NCI-H187 (cell line): Measurements from ENCODE around the gene ARHGEF7.
"Not testable (repeated sequence)": the region's sequence is repeated elsewhere in the genome, so short reads cannot be mapped to it uniquely, and the experiment has no call there.

Source experiments
- DNase-seq, 2 experiments: peaks; one replicate each; lab custom pipeline; 2025; lab: John Stamatoyannopoulos, UW

Gene ARHGEF7

DNA sequence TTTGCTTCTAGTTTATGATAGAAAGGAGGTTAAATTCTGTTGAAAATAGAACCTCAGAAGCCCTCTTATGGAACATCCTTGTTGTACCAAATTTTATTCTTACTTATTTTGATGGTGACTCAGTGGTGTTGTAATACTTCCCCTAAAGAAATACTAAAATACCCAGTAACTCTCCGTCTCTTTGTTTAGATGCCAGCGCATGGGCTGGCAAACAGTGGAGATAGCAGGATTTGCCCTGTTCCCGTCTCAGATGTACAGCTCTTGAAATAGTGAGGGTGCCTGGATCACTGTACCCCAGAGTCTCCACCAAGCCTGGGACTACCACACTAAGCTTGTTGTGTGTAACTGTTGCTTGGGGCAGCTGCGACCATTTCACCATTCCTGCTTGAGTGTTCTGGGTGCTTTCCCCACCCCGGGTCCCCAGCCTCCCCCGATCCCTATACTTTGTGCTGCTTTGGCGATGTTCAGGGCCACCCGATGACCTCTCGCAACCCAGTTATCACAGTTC is 138.3 kb downstream of the ARHGEF7 start:
- DNase-seq, result no peak

DNA sequence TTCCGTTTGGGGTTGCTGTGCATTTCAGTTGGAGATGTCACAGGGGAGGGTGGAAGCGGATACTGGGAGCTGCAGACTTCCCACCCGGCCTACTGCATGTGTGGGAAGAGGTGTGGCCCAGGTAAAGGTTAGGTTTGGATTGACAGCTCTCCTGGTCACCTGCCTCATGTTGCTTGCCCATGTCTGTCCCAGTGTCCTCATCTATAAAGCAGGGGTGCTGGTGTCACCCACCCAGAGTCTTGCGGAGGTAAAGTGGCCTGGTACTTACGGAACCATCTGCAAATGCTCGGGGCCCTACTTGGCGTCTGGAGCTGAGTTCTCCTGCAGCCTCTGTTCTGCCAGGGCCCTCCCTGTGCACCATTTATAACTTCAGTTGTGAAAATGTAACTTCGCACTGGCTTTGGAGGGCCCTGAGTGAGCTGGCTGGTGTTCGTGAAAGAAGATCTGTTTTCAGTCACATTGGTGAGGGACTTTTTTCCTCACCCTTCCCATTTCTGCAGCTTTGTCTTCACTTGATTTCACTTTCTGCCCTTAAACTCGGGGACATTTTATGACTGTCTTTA is 140.2 kb downstream of the ARHGEF7 start:
- DNase-seq, result no peak

DNA sequence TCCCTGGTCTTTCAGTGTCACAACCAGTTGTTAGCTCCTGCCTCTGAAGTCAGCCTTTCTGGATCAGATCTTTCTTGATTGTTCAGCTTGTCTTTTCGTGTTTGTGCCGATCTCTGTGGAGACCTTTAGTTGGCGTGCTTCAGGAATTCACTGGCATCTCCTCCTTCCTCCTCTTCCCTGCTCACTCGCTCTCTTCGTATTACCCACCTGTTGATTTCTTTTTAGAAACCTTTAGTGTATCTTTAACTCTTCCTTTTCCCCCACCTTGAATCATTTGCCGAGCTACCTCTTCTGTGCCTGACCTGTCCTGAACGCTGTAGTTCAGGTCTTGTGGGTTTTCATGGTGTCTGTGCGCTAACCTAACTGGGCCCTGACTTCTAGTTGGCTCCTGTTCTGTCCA is 141.3 kb downstream of the ARHGEF7 start:
- DNase-seq, result no peak

DNA sequence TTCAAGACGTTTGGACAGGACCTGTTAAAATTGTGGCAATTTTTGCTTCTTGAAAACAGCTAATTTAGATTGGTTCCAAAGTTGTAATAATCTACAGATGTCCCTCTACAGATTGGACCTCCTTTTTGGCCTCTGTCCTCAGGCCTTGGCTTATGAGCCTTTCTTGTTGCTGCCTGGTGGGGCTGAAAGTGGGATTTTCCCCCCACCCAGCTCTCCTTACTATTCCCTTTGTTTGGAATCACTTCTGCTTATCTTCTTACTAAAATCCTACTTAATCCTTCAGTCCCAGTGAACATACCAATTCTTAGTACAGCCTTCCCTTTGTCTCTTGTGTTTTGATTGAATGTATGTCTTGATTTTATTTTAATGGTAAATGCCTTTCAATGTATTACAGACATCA is 141.8 kb downstream of the ARHGEF7 start:
- DNase-seq, result no peak

GRCh38 chr13:111257899-111258298 is 142.8 kb downstream of the ARHGEF7 start:
- not testable (repeated sequence) for DNase-seq

GRCh38 chr13:111258637-111259036 is 143.5 kb downstream of the ARHGEF7 start:
- no peak for DNase-seq

- no peak for DNase-seq
Measured at GRCh38 chr13:111259058-111259457, 143.9 kb downstream of the ARHGEF7 start.

GRCh38 chr13:111261326-111261725 is 146.2 kb downstream of the ARHGEF7 start:
- no peak for DNase-seq

DNA sequence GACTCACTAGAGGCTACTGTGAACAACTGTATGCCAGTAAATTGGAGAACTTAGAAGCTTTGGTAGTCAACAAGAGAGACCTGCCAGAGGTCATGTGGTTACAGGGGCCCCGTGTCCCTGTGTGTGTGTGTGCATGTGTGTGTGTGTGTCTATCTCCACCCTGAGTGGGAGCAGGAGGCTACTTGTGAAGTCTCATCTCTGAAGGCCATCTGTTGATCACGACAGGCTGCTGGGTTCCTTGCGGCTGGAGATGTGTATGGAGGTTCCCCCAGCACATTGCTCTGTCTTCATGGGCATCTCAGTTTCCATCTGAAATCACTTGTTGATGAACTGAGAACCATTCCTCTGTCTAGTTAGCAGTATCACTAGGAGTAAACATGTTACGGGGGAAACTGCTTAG is 147.2 kb downstream of the ARHGEF7 start:
- DNase-seq, result no peak

DNA sequence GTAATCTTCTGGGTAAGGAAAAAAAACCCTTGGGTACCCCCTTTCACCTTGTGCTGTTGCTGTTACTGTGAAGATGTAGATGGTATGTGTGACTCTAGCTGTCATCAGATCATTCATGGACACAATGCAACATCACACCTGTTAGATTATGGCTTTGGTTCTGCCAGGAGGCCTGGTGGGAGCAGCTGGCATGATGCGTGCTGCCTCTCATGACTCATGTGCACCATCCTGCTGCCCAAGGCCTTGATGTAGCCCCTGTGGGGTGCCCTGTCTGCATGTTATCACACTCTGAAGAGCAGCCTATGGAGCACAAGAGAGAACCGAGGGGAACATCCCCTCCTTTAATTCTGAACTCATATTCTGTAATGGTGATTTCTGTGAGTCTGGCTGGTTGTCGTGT is 147.6 kb downstream of the ARHGEF7 start:
- no peak for DNase-seq

DNA sequence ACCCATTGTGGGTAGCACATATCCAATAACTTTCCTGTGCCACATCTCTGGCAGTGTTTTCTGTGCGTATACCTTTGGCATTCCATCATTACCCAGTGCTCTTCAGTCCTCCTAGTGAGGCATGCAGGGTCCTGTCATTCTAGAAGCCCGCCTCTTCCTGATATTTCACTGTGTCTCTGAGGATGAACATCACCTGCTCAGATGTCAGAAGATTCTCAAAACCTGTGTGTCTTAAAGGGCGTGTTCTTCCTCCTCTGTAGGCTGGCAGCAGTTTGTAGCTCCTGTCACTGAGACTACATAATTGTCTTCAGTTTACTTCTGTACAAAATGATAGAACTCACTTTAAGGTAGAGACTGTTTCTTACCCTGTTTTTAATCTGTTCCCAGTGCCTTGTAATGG is 148.5 kb downstream of the ARHGEF7 start:
- no peak for DNase-seq

- no peak for DNase-seq
Measured at GRCh38 chr13:111265006-111265700, 150.0 kb downstream of the ARHGEF7 start.

- no peak for DNase-seq
Measured at GRCh38 chr13:111265701-111266035, 150.6 kb downstream of the ARHGEF7 start.

- DNase-seq, result no peak
Measured at GRCh38 chr13:111267205-111267604, 152.1 kb downstream of the ARHGEF7 start.

- DNase-seq, result no peak
Measured at GRCh38 chr13:111267784-111268183, 152.7 kb downstream of the ARHGEF7 start.

GRCh38 chr13:111269508-111269907 is 154.4 kb downstream of the ARHGEF7 start:
- DNase-seq, result no peak

- no peak for DNase-seq
Measured at GRCh38 chr13:111270126-111270525, 155.0 kb downstream of the ARHGEF7 start.

DNA sequence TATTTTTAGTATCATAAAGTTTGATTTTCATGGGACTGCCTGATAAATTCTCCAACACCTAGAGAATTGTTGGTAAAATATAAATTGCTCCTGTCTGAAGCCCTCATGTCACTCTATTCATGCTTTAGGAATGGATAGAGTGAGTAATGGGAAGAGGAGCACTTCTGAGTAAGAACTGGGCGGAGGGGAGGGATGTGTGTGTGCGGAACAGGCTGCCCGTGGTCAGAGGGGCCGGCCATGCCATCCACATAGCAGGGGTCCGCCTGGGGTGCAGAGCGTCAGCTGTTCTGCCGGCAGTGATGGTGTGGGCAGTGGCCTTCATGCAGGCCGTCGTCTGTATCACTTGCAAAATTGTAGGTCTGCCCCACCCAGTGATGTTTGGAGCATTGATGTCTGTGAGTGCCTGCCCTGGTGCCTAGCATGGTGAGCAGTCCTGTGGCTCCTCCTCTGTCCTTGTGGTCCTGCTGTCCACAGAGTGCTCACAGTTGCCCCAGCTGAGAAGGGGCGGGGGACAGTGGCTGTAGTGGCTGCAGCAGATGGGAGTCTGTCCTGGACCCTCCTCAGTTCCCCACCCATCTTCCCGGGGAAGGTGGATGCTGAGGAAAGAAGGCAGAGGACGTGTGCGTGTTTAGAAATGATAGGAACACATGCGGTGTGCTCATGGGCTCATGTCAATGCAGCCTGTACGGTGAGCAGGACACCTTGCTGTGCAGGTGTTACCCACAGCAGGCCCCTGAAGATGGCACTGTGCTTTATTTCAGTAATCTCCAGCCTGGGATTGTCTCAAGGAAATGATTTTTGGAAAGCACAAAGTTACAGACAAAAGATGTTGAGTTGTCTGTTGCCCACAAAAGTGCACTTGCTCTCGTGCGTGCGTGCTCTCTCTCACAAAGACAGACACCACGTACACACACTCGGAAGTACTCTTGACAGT is 155.9 kb downstream of the ARHGEF7 start:
- DNase-seq, result no peak

DNA sequence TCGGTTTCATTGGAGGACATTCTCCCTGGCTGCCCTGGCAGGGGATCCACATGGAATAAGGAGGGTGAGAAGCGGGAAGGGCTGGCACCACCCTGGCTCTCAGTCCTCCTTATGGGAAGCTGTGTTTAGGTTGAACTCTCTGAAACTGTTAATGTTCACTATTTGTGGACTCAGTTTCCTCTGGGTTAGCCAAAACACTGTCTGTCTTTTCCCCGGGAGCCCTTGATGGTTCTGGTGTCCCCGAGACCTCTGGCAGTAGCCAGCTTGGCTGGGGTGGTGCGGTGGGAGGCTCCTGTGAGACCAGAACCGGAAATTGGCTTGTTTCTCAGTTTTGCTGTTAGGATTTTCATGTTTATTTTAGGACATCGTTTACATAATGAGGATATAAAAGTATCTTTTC is 157.0 kb downstream of the ARHGEF7 start:
- DNase-seq, result no peak

DNA sequence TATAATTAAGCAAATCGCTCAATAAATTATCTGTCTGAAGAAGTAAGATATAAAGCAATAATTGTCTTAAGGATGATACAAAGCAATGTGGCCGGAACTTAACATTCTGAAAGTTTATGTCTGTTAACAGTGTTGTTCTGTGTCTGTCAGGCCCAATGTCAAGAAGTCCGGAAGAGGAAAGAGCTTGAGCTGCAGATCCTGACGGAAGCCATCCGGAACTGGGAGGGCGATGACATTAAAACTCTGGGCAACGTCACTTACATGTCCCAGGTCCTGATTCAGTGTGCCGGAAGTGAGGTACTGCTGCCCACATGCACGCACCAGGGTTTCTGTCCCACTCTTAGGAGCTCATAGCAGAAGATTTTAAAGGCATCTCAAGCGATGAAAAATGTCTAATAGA is 160.3 kb downstream of the ARHGEF7 start:
- no peak for DNase-seq

GRCh38 chr13:111275995-111276618 is 161.0 kb downstream of the ARHGEF7 start:
- no peak for DNase-seq

DNA sequence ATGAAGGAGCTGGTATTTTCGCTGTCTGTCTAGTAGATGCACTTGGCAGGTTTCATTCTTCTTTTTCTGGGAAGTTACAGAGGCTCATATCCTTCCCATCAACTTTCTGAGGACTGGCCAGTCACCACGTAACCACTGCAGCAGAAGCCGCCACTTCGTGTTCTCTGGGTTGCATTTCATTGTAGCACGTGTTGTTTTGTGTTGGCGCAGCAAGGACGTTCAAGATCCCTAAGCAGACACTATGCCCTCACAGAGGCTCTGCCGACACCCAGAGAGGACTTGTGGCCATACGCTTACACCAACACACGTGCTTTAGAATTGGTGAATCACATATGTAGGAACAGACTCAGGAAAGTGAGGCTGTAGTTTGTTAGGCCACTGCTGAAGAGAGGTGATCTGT is 163.1 kb downstream of the ARHGEF7 start:
- DNase-seq, result no peak
